SK-N-SH (cell line): ENCODE data around the gene NFILZ. TPM values are rescaled to one million over a fixed set of nuclear protein-coding genes. Genes with fewer than 3 reads are reported as not detected.

Experiments used
- CTCF ChIA-PET: fragments of 300-600, 350-600 bp; formaldehyde crosslinking; extraction: SDS; loops from one replicate; lab custom pipeline; 2021; lab: Yijun Ruan, JAX
- POLR2A ChIA-PET: fragments of 350-600 bp; sonication (Branson Sonifier 250); formaldehyde crosslinking; extraction: SDS; loops from one replicate; lab custom pipeline; 2020; ENCODE audit warnings: antibody characterized with exemption, inconsistent platforms; lab: Yijun Ruan, JAX
- DNase-seq: peaks from one replicate; pipeline ENCODE4 v3.0.0; 2012
- H2AFZ ChIP-seq: fragments of 200-600 bp; sonication (generic); 2 replicates; pipeline ENCODE4 v1.8.1; 2016; ENCODE audit warnings: antibody characterized with exemption, mild to moderate bottlenecking, low read depth
- H3F3A ChIP-seq: fragments of 200-600 bp; sonication (generic); replicated peaks from 2 replicates; pipeline ENCODE3; 2016; ENCODE audit warnings: antibody characterized with exemption, mild to moderate bottlenecking; ENCODE audit not compliant: insufficient read depth
- H3K27ac ChIP-seq, 2 experiments: fragments of 200-500 bp in 1 of 2; fragments of 200-600 bp in 1 of 2; sonication (Bioruptor generic) in 1 of 2; sonication (generic), shearing (Covaris generic) in 1 of 2; 2 replicates each; pipeline versions ENCODE4 v1.5.1 to v1.6.1; 2014 to 2016; ENCODE audit warnings: low read depth in 2 of 2, inconsistent platforms in 1 of 2, low read length in 1 of 2, mild to moderate bottlenecking in 1 of 2, mixed read lengths in 1 of 2
- H3K27me3 ChIP-seq: fragments of 200-600 bp; sonication (generic), shearing (Covaris generic); 2 replicates; pipeline ENCODE4 v1.6.1; 2016; ENCODE audit warnings: mixed run types; ENCODE audit not compliant: insufficient read depth
- H3K36me3 ChIP-seq, 2 experiments: fragments of 200-500 bp in 1 of 2; fragments of 200-600 bp in 1 of 2; sonication (Bioruptor generic) in 1 of 2; sonication (generic) in 1 of 2; replicated peaks in 1 of 2; 2 replicates each; pipeline versions ENCODE3 to v1.5.1; 2014 to 2016; ENCODE audit warnings: low read length in 1 of 2, mild to moderate bottlenecking in 1 of 2; ENCODE audit not compliant: insufficient read depth in 2 of 2, control insufficient read depth in 1 of 2
- H3K4me1 ChIP-seq, 2 experiments: fragments of 200-500 bp in 1 of 2; fragments of 200-600 bp in 1 of 2; sonication (Bioruptor generic) in 1 of 2; sonication (generic), shearing (Covaris generic) in 1 of 2; 2 replicates each; pipeline versions ENCODE4 v1.5.1 to v1.6.1; 2014 to 2016; ENCODE audit warnings: low read depth in 1 of 2, low read length in 1 of 2, mixed run types in 1 of 2; ENCODE audit not compliant: insufficient read depth in 2 of 2, control insufficient read depth in 1 of 2
- H3K4me2 ChIP-seq: fragments of 200-600 bp; sonication (generic), shearing (Covaris generic); 2 replicates; pipeline ENCODE4 v1.6.1; 2017; ENCODE audit warnings: mixed run types
- H3K4me3 ChIP-seq, 2 experiments: fragments of 200-500 bp in 1 of 2; fragments of 200-600 bp in 1 of 2; sonication (Bioruptor generic) in 1 of 2; sonication (generic), shearing (Covaris generic) in 1 of 2; 2 replicates each; pipeline versions ENCODE4 v1.5.1 to v1.8.1; 2014 to 2016; ENCODE audit warnings: low read depth in 2 of 2, inconsistent platforms in 1 of 2, low read length in 1 of 2, mild to moderate bottlenecking in 1 of 2, mixed read lengths in 1 of 2, moderate library complexity in 1 of 2
- H3K79me2 ChIP-seq: fragments of 200-600 bp; sonication (generic); 2 replicates; pipeline ENCODE4 v1.8.1; 2017; ENCODE audit warnings: mild to moderate bottlenecking; ENCODE audit not compliant: insufficient read depth
- H3K9ac ChIP-seq: fragments of 200-600 bp; sonication (generic); 2 replicates; pipeline ENCODE4 v1.6.1; 2017; ENCODE audit warnings: mixed run types
- H3K9me2 ChIP-seq: fragments of 200-600 bp; sonication (generic); 2 replicates; pipeline ENCODE4 v1.6.1; 2017; ENCODE audit warnings: mixed run types
- H3K9me3 ChIP-seq: fragments of 200-600 bp; sonication (generic); 2 replicates; pipeline ENCODE4 v1.6.1; 2017; ENCODE audit warnings: mixed run types, mild to moderate bottlenecking, moderate library complexity
- H4K20me1 ChIP-seq: fragments of 200-600 bp; sonication (generic); 2 replicates; pipeline ENCODE4 v1.6.1; 2017; ENCODE audit warnings: mild to moderate bottlenecking, mixed run types; ENCODE audit not compliant: insufficient read depth
- CHD2 ChIP-seq: fragments of 150-350 bp; IDR thresholded peaks from 2 replicates; pipeline ENCODE4 v1.6.1; 2018; ENCODE audit warnings: low read length; ENCODE audit not compliant: partially characterized antibody
- EP300 ChIP-seq, 2 experiments: IDR thresholded peaks; 2 replicates each; pipeline versions ENCODE4 v1.4.0 to v1.6.1; 2012; ENCODE audit warnings: borderline replicate concordance in 1 of 2, low read depth in 1 of 2, low read length in 1 of 2
- FOSL2 ChIP-seq: IDR thresholded peaks from 2 replicates; pipeline ENCODE4 v1.4.0; 2012; ENCODE audit warnings: low read depth, mild to moderate bottlenecking, moderate library complexity, borderline replicate concordance
- FOXJ3 ChIP-seq: sonication (generic); formaldehyde crosslinking; IDR thresholded peaks from 2 replicates; pipeline ENCODE4 v1.5.1; 2020; ENCODE audit warnings: mild to moderate bottlenecking, missing genetic modification reagents
- FOXM1 ChIP-seq: IDR thresholded peaks from 2 replicates; pipeline ENCODE4 v1.4.0; 2012; ENCODE audit warnings: low read depth, mild to moderate bottlenecking
- GABPA ChIP-seq: IDR thresholded peaks from 2 replicates; pipeline ENCODE4 v1.4.0; 2012; ENCODE audit warnings: low read depth, mild to moderate bottlenecking
- GATA2 ChIP-seq: sonication (generic); formaldehyde crosslinking; IDR thresholded peaks from 2 replicates; pipeline ENCODE4 v1.5.0; 2020; ENCODE audit warnings: mild to moderate bottlenecking, missing genetic modification reagents
- JUND ChIP-seq: IDR thresholded peaks from 2 replicates; pipeline ENCODE4 v1.4.0; 2012
- MEF2A ChIP-seq: IDR thresholded peaks from 2 replicates; pipeline ENCODE4 v1.4.0; 2012; ENCODE audit warnings: low read depth, borderline replicate concordance
- MXI1 ChIP-seq: IDR thresholded peaks from 2 replicates; pipeline ENCODE4 v1.6.1; 2012; ENCODE audit warnings: mild to moderate bottlenecking, low read depth, low read length, improper control_type of control experiment
- NFIC ChIP-seq: IDR thresholded peaks from 2 replicates; pipeline ENCODE4 v1.4.0; 2012; ENCODE audit warnings: borderline replicate concordance
- RCOR1 ChIP-seq: fragments of 150-350 bp; IDR thresholded peaks from 2 replicates; pipeline ENCODE4 v1.6.1; 2017; ENCODE audit warnings: antibody characterized with exemption, low read length
- SIN3A ChIP-seq: IDR thresholded peaks from 2 replicates; pipeline ENCODE4 v1.6.1; 2012; ENCODE audit warnings: low read depth, mild to moderate bottlenecking, low read length, moderate library complexity, borderline replicate concordance
- TAF1 ChIP-seq: IDR thresholded peaks from 2 replicates; pipeline ENCODE4 v1.6.1; 2012; ENCODE audit warnings: low read depth, mild to moderate bottlenecking, low read length, moderate library complexity, borderline replicate concordance
- TEAD4 ChIP-seq: IDR thresholded peaks from 2 replicates; pipeline ENCODE4 v1.4.0; 2012; ENCODE audit warnings: mild to moderate bottlenecking, borderline replicate concordance; ENCODE audit not compliant: insufficient read depth
- YY1 ChIP-seq: IDR thresholded peaks from 2 replicates; pipeline ENCODE4 v1.4.0; 2012; ENCODE audit warnings: low read depth, mild to moderate bottlenecking
- WGBS: methylation state at CpG from one replicate; pipeline ENCODE4 v1.1.6; 2017; ENCODE audit warnings: low lambda C conversion rate; 5-methylcytosine and 5-hydroxymethylcytosine counted together
- polyA plus RNA-seq, 3 experiments: library from polyadenylated mRNA; depleted of rRNA; stranded (reverse); fragments of >200 nt; gene quantifications; 2 replicates each; pipeline ENCODE4 v1.2.3, GENCODE V29; 2012
- TF ChIP-seq, protein P1 (sequence below): fragments of 150-350 bp; IDR thresholded peaks from 2 replicates; pipeline ENCODE4 v1.6.1; 2016; ENCODE audit warnings: mild to moderate bottlenecking, low read depth, low read length
- TF ChIP-seq, protein P2 (sequence below): IDR thresholded peaks from 2 replicates; pipeline ENCODE4; 2012
- TF ChIP-seq, protein P3 (sequence below): fragments of 150-350 bp; IDR thresholded peaks from 2 replicates; pipeline ENCODE4 v1.6.1; 2017; ENCODE audit warnings: antibody characterized with exemption, low read length, low read depth, borderline replicate concordance
- TF ChIP-seq, protein P4 (sequence below): IDR thresholded peaks from 2 replicates; pipeline ENCODE4 v1.6.1; 2012; ENCODE audit warnings: mild to moderate bottlenecking, low read depth, low read length, moderate library complexity

Gene NFILZ
- polyA plus RNA-seq, 1 of the 3 experiments (the other 2 are of a cell fraction), result not detected

DNA sequence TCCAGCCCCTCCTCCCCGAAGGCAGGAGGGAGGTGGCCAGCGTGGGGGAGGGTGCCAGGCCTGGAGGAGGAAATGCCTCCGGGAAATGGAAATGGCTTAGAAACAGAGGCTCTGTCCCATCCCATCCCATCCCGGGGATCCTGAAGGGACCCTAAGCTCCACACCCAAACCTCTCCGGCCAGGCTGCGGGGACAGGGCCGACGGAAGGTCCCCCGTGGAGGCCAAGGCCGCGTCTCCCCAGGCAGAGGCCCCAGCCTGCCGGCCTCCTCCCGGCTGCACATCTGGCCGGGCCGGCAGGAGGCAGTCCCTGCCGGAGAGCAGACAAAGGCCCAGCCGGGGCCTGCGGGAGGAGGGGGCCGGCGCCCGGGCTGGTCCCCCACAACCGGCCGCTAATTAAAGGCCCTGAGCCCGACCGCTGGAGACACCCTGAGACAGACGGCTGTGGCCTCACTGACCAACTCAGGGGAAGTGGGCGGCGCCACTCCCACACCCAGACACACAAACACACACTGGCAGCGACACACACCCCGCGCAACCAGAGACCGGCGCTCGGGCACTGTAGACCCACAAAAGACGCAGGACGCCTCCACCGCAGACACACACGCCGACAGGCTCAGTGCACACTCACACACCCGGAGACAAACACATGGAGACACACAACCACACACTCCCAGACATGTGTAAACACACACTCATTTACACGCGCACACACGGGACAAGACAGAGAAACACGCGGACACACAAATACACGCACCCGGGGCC lies 21.0 kb upstream of the NFILZ start:
- peak; percentile 92 for DNase-seq
- H3K4me3 ChIP-seq, result peak overlapping the region; percentile 52 to 61
- TF ChIP-seq TEAD4, result no peak
- TF ChIP-seq NFIC, result no peak
- TF ChIP-seq TAF1, result no peak; the same call in 1 of the 2 replicates
- no peak for TF ChIP-seq GABPA
- TF ChIP-seq EP300 (IDR thresholded peaks at IDR 0.05; ENCODE audit: borderline replicate concordance in 1 of 2, low read depth in 1 of 2, low read length in 1 of 2), result no peak
- TF ChIP-seq, protein P1, sequence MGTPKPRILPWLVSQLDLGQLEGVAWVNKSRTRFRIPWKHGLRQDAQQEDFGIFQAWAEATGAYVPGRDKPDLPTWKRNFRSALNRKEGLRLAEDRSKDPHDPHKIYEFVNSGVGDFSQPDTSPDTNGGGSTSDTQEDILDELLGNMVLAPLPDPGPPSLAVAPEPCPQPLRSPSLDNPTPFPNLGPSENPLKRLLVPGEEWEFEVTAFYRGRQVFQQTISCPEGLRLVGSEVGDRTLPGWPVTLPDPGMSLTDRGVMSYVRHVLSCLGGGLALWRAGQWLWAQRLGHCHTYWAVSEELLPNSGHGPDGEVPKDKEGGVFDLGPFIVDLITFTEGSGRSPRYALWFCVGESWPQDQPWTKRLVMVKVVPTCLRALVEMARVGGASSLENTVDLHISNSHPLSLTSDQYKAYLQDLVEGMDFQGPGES, result no peak
- no peak for TF ChIP-seq FOXJ3 (CRISPR knock-in tag)
- TF ChIP-seq GATA2 (CRISPR knock-in tag), result no peak
- no peak for TF ChIP-seq YY1
- TF ChIP-seq, protein P2, sequence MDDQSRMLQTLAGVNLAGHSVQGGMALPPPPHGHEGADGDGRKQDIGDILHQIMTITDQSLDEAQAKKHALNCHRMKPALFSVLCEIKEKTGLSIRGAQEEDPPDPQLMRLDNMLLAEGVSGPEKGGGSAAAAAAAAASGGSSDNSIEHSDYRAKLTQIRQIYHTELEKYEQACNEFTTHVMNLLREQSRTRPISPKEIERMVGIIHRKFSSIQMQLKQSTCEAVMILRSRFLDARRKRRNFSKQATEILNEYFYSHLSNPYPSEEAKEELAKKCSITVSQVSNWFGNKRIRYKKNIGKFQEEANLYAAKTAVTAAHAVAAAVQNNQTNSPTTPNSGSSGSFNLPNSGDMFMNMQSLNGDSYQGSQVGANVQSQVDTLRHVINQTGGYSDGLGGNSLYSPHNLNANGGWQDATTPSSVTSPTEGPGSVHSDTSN, result no peak
- no peak for TF ChIP-seq RCOR1
- TF ChIP-seq FOXM1, result no peak
- TF ChIP-seq, protein P3, sequence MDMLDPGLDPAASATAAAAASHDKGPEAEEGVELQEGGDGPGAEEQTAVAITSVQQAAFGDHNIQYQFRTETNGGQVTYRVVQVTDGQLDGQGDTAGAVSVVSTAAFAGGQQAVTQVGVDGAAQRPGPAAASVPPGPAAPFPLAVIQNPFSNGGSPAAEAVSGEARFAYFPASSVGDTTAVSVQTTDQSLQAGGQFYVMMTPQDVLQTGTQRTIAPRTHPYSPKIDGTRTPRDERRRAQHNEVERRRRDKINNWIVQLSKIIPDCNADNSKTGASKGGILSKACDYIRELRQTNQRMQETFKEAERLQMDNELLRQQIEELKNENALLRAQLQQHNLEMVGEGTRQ, result no peak
- no peak for TF ChIP-seq MEF2A
- no peak for TF ChIP-seq MXI1
- TF ChIP-seq FOSL2, result no peak
- TF ChIP-seq, protein P4, sequence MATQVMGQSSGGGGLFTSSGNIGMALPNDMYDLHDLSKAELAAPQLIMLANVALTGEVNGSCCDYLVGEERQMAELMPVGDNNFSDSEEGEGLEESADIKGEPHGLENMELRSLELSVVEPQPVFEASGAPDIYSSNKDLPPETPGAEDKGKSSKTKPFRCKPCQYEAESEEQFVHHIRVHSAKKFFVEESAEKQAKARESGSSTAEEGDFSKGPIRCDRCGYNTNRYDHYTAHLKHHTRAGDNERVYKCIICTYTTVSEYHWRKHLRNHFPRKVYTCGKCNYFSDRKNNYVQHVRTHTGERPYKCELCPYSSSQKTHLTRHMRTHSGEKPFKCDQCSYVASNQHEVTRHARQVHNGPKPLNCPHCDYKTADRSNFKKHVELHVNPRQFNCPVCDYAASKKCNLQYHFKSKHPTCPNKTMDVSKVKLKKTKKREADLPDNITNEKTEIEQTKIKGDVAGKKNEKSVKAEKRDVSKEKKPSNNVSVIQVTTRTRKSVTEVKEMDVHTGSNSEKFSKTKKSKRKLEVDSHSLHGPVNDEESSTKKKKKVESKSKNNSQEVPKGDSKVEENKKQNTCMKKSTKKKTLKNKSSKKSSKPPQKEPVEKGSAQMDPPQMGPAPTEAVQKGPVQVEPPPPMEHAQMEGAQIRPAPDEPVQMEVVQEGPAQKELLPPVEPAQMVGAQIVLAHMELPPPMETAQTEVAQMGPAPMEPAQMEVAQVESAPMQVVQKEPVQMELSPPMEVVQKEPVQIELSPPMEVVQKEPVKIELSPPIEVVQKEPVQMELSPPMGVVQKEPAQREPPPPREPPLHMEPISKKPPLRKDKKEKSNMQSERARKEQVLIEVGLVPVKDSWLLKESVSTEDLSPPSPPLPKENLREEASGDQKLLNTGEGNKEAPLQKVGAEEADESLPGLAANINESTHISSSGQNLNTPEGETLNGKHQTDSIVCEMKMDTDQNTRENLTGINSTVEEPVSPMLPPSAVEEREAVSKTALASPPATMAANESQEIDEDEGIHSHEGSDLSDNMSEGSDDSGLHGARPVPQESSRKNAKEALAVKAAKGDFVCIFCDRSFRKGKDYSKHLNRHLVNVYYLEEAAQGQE, result no peak
- no peak for TF ChIP-seq SIN3A
- TF ChIP-seq CHD2, result no peak
- TF ChIP-seq JUND, result no peak
- no peaks in the 10 kb centered on the region for H3K36me3 ChIP-seq
- no peaks in the 10 kb centered on the region for H3K79me2 ChIP-seq
- no peaks in the 10 kb centered on the region for H3K9me2 ChIP-seq
- H3K9me3 ChIP-seq, result no peaks in the 10 kb centered on the region
- H2AFZ ChIP-seq, result peak overlapping the region; percentile 78
- peak overlapping the region; percentile 79 for H3K4me2 ChIP-seq
- H3K4me1 ChIP-seq, result peaks cover 0 to 5% of the 10 kb centered on the region in 2 experiments; a peak in 2 of 4 replicates
- H3F3A ChIP-seq, result no peaks in the 10 kb centered on the region
- 18% methylated on average over 16 of the region's 47 CpGs for WGBS
- ChIA-PET CTCF (no interaction called here), POLR2A (no interaction called here)
- H3K9ac ChIP-seq, result peak overlapping the region; percentile 62
- H4K20me1 ChIP-seq, result no peaks in the 10 kb centered on the region
- H3K27me3 ChIP-seq, result no peaks in the 10 kb centered on the region
- H3K27ac ChIP-seq, result peak overlapping the region; percentile 27 to 66; a peak in 3 of 4 replicates
